Common myeloid progenitor, CD34-positive (primary cell): ENCODE data around the gene CDK10.
"Not testable (repeated sequence)": the region's sequence is repeated elsewhere in the genome, so short reads cannot be mapped to it uniquely, and the experiment has no call there.

Source experiments
- CTCF ChIA-PET: fragments of 350-600 bp; sonication (Branson Sonifier 250); formaldehyde crosslinking; loops from one replicate; lab custom pipeline; 2021; ENCODE audit warnings: antibody characterized with exemption; lab: Charles Lee
- POLR2A ChIA-PET: fragments of 350-600 bp; sonication (Branson Sonifier 250); formaldehyde crosslinking; loops from one replicate; lab custom pipeline; 2021; ENCODE audit warnings: antibody characterized with exemption; lab: Charles Lee
- DNase-seq, 3 donors: peaks; one replicate each; pipeline versions ENCODE4 v3.0.0 to v3.0.0-alpha.2; 2013
- H3K27ac ChIP-seq, 2 experiments: 1 replicate in 1 of 2; 2 replicates in 1 of 2; pipeline ENCODE4 v1.7.0; 2013; ENCODE audit warnings: inconsistent platforms in 2 of 2, low read length in 2 of 2, mild to moderate bottlenecking in 2 of 2, low read depth in 1 of 2, moderate library complexity in 1 of 2; ENCODE audit not compliant: severe bottlenecking in 2 of 2, insufficient read depth in 1 of 2, poor library complexity in 1 of 2
- H3K27me3 ChIP-seq, 5 experiments: replicated peaks in 2 of 5; 1 replicate in 3 of 5; 2 replicates in 2 of 5; pipeline versions ENCODE4 v1.6.1 to v1.7.0; 2013; ENCODE audit warnings: low read length in 4 of 5, mild to moderate bottlenecking in 2 of 5, moderate library complexity in 2 of 5, inconsistent platforms in 1 of 5; ENCODE audit not compliant: insufficient read depth in 5 of 5, control insufficient read depth in 4 of 5
- H3K36me3 ChIP-seq, 4 experiments: 1 replicate in 2 of 4; 2 replicates in 2 of 4; pipeline versions ENCODE4 v1.6.1 to v1.7.0; 2013; ENCODE audit warnings: low read length in 3 of 4, control low read depth in 1 of 4, mild to moderate bottlenecking in 1 of 4; ENCODE audit not compliant: control insufficient read depth in 4 of 4, insufficient read depth in 4 of 4
- H3K4me1 ChIP-seq, 4 experiments: 1 replicate in 3 of 4; 2 replicates in 1 of 4; pipeline versions ENCODE4 v1.6.1 to v1.7.1; 2013; ENCODE audit warnings: low read length in 3 of 4, mild to moderate bottlenecking in 3 of 4, control low read depth in 1 of 4, inconsistent platforms in 1 of 4, moderate library complexity in 1 of 4; ENCODE audit not compliant: control insufficient read depth in 4 of 4, insufficient read depth in 4 of 4; ENCODE audit errors: control extremely low read depth in 1 of 4
- H3K4me3 ChIP-seq, 7 experiments: 1 replicate in 4 of 7; 2 replicates in 3 of 7; pipeline versions ENCODE4 v1.5.1 to v1.7.0; 2013; ENCODE audit warnings: mild to moderate bottlenecking in 7 of 7, low read length in 6 of 7, moderate library complexity in 6 of 7, inconsistent platforms in 2 of 7, low read depth in 2 of 7, control low read depth in 1 of 7; ENCODE audit not compliant: insufficient read depth in 4 of 7, control insufficient read depth in 1 of 7; ENCODE audit errors: extremely low read depth in 1 of 7
- H3K9me3 ChIP-seq, 5 experiments: 1 replicate in 4 of 5; 2 replicates in 1 of 5; pipeline versions ENCODE4 v1.6.1 to v1.7.1; 2013; ENCODE audit warnings: low read length in 4 of 5, mild to moderate bottlenecking in 2 of 5, inconsistent platforms in 1 of 5, low read depth in 1 of 5, moderate library complexity in 1 of 5; ENCODE audit not compliant: control insufficient read depth in 4 of 5, insufficient read depth in 2 of 5; ENCODE audit errors: control extremely low read depth in 1 of 5
- WGBS: methylation state at CpG from one replicate; pipeline ENCODE4 v1.1.5; 2013; ENCODE audit not compliant: insufficient coverage; 5-methylcytosine and 5-hydroxymethylcytosine counted together

CDK10 gene

DNA sequence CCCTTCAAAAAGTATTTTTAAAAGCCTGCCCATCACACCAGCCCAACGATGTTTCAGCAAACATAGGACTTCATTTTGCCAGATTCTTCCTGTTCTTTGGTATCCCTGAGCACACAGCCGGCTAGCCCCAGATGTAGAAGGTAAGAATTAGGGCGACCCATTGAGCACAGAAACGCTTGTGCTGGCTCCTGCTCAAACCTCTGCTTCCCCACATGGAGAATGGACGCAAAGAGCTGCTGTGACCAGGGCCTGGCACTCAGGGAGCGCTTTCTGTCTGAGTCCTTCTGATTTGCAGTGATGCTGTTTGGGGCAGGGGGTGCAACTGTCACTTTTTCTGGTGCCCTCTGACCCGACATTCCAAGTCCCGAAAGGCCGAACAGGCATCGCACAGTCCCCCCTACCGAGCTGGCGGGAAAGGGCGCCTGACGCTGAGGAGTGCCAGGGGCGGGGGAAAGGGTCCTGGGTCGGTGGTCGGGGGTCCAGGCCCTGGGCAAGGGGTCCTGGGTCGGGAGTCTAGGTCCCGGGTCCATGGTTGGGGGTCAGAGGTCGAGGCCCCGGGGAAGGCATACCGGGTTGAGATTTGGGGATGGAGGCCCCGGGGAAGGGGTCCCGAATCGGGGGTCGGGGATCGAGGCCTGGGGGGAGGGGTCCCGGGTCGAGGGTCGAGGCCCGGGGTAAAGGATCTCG is 29.9 kb upstream of the CDK10 start:
- 30% methylated on average over 21 of the region's 32 CpGs for WGBS
- no peaks in the 10 kb centered on the region for H3K27me3 ChIP-seq
- DNase-seq, result no peak
- peak overlapping the region; percentile 79 to 94 for H3K27ac ChIP-seq
- peaks cover 9 to 27% (median 21%) of the 10 kb centered on the region in 4 experiments for H3K4me1 ChIP-seq
- H3K36me3 ChIP-seq, result peaks cover 3 to 25% (median 21%) of the 10 kb centered on the region in 4 experiments
- H3K9me3 ChIP-seq, result no peaks in the 10 kb centered on the region
- ChIA-PET CTCF (interaction anchor here (1.0 kb wide), 1 partner anchor 61 kb away, joined by 3 read pairs; no protein-coding TSS in a partner anchor), POLR2A (interaction anchor here (0.6 to 1.2 kb wide), 3 partner anchors 44 to 78 kb away, joined by 3 to 4 read pairs (median 3); no protein-coding TSS in a partner anchor)
- peak overlapping the region; percentile 70 to 99 (median 85) for H3K4me3 ChIP-seq

DNA sequence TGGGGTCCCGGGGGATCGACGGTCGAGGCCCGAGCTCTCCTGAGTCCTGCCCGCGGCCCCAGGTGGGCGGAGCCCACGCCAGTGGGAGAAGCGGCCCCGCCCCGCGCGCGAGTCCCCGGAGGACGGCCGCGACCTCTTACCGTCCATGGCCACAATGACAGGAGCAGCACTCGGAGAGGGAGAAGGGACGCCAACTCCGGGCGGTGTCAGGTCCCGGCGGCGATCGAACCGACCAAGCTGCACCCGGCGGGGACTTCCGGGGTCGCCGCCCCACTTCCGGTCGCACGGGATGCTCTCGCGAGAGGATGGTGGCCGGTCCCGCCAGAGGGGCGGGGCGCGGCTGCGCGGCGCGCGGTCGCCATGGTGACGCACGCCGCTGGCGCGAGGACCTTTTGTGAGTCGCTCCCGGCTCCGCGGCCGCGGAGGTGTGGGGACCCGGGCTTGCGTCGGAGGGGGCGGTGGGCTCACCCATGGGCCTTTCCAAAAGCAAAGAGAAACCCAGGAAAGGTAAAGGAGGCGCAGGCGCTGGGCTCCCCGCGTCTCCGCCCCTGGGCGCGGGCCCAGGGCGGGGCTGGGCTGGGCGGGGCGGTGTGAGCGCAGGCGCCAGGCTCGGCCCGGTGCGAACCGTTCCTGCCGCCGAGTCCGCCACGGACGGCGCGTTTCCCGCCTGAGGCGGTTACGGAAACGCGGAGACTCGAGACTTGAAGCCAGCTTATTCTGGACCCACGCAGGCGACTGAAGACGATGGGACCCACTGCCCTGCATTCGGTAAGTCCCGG is 28.9 kb upstream of the CDK10 start, which contains the start of the genes CHMP1A and SPATA33:
TSS of gene CHMP1A (minus strand) at position 267 of the 779 bp plus-strand sequence. CDS start at position 147, 120 bp downstream.
TSS of gene SPATA33 (plus strand) at position 395 of the 779 bp plus-strand sequence. CDS start at position 471, 76 bp downstream.
- Histone ChIP-seq H3K36me3 (peaks cover 1 to 27% (median 18%) of the 10 kb centered on the region in 4 experiments), H3K9me3 (no peaks in the 10 kb centered on the region), H3K27ac (peak within 1 kb of the TSS; percentile 79 to 94), H3K4me1 (peaks cover 9 to 27% (median 21%) of the 10 kb centered on the region in 4 experiments), H3K4me3 (peak within 1 kb of the TSS; percentile 70 to 99 (median 85)), H3K27me3 (no peaks in the 10 kb centered on the region)
- ChIA-PET CTCF (interaction anchor here (1.0 to 1.6 kb wide), 2 partner anchors 45 to 62 kb away, joined by 3 to 4 read pairs; no protein-coding TSS in a partner anchor), POLR2A (interaction anchor here (0.8 to 2.2 kb wide), 4 partner anchors 11 to 61 kb away, joined by 3 to 6 read pairs (median 4); no protein-coding TSS in a partner anchor)
- peak; percentile 86 to 92 (median 89) for DNase-seq
- WGBS, result under 1% methylated on average over 85 of the region's 99 CpGs

DNA sequence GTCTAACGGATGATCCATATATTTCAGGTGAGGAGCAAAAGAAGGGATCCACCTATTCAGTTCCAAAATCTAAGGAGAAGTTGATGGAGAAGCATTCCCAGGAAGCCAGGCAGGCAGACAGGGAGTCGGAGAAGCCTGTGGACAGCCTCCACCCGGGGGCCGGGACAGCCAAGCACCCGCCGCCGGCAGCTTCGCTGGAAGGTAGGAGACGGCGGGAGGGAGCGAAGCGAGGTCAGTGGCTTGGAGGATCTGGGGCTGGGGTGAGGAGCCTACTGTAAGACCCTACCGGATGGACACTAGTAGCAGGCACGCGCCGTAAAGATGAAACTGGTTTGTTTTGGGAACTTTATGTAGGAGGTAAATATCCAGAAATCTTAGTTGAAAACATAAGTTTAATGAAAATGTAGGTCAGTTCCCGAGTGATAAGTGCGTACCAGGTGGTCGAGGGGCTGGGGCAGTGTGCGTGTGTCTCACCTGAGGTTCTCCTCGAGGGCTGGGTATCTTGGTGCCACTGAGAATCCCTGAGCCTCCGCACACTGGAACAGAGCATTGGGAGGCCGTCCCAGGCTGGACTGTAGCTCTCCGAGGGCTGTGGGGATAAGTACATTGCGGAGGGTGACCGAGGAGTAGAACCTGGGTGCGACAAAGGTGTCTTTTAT is 28.1 kb upstream of the CDK10 start:
- Histone ChIP-seq H3K4me1 (peaks cover 9 to 27% (median 21%) of the 10 kb centered on the region in 4 experiments), H3K36me3 (peaks cover 0 to 24% (median 20%) of the 10 kb centered on the region in 4 experiments), H3K27me3 (no peaks in the 10 kb centered on the region), H3K9me3 (no peaks in the 10 kb centered on the region), H3K27ac (peak overlapping the region; percentile 79 to 82), H3K4me3 (peak overlapping the region; percentile 70 to 99 (median 85))
- ChIA-PET POLR2A (interaction anchor here (0.8 to 2.2 kb wide), 2 partner anchors 10 to 13 kb away, joined by 4 to 6 read pairs; no protein-coding TSS in a partner anchor), CTCF (interaction anchor here (1.6 kb wide), 1 partner anchor 46 kb away, joined by 4 read pairs; no protein-coding TSS in a partner anchor)
- WGBS, result 28% methylated on average over 27 of the region's 27 CpGs
- no peak for DNase-seq

- WGBS, result 97% methylated on average over 7 of the region's 7 CpGs
- Histone ChIP-seq H3K4me1 (peaks cover 9 to 24% (median 19%) of the 10 kb centered on the region in 4 experiments), H3K36me3 (peaks cover 0 to 26% (median 20%) of the 10 kb centered on the region in 4 experiments), H3K27me3 (no peaks in the 10 kb centered on the region), H3K27ac (no peak overlapping the region), H3K4me3 (no peak overlapping the region), H3K9me3 (no peaks in the 10 kb centered on the region)
- DNase-seq, result no peak
- POLR2A ChIA-PET, result no interaction called here
- CTCF ChIA-PET, result interaction anchor here (0.9 kb wide), 1 partner anchor 40 kb away, joined by 3 read pairs; no protein-coding TSS in a partner anchor
Observed at GRCh38 chr16:89660146-89660545, 26.3 kb upstream of the CDK10 start.

GRCh38 chr16:89661215-89661614 is 25.3 kb upstream of the CDK10 start:
- peaks cover 8 to 21% (median 16%) of the 10 kb centered on the region in 4 experiments for H3K4me1 ChIP-seq
- 92% methylated on average over 8 of the region's 9 CpGs for WGBS
- no peak overlapping the region for H3K4me3 ChIP-seq
- no peak overlapping the region for H3K27ac ChIP-seq
- no peaks in the 10 kb centered on the region for H3K9me3 ChIP-seq
- POLR2A ChIA-PET, result no interaction called here
- no peak for DNase-seq
- no peaks in the 10 kb centered on the region for H3K27me3 ChIP-seq
- peaks cover 0 to 26% (median 20%) of the 10 kb centered on the region in 4 experiments for H3K36me3 ChIP-seq
- CTCF ChIA-PET, result no interaction called here

GRCh38 chr16:89664238-89664637 is 22.3 kb upstream of the CDK10 start:
- Histone ChIP-seq H3K4me1 (peaks cover 0 to 16% (median 11%) of the 10 kb centered on the region in 4 experiments), H3K36me3 (peaks cover 0 to 26% (median 20%) of the 10 kb centered on the region in 4 experiments)
- CTCF ChIA-PET, result interaction anchor here (1.3 kb wide), 1 partner anchor 49 kb away, joined by 3 read pairs; no protein-coding TSS in a partner anchor
- POLR2A ChIA-PET, H3K27ac ChIP-seq, DNase-seq, H3K4me3 ChIP-seq, H3K27me3 ChIP-seq, H3K9me3 ChIP-seq: not testable (repeated sequence)
- 97% methylated on average over 5 of the region's 11 CpGs for WGBS
